Hindlimb muscle (tissue), 1 donor: ENCODE measurements around the gene HSPD1. TPM values are rescaled to one million over a fixed set of nuclear protein-coding genes. Genes with fewer than 3 reads are reported as not detected.

Source experiments
- DNase-seq: peaks from one replicate; pipeline ENCODE4 v3.0.0-alpha.2; 2013
- polyA plus RNA-seq: library from polyadenylated mRNA; unstranded; fragments of 120-200 nt; gene quantifications from one replicate; pipeline ENCODE4 v1.2.1, GENCODE V29; 2013; ENCODE audit not compliant: insufficient read length

The HSPD1 gene
- 221 TPM for polyA plus RNA-seq

- DNase-seq, result peak; percentile 100
These were observed at the start of gene HSPD1, which contains the start of gene HSPE1 for GRCh38 chr2:197499594-197500502. Gene HSPD1, minus strand, starts transcription at chr2:197499840. Its CDS starts 992 bp downstream, at chr2:197498848. Gene HSPE1, plus strand, starts transcription at chr2:197500379. Its CDS starts 58 bp downstream, at chr2:197500437.

- DNase-seq, result no peak
These were observed 48.9 kb upstream of the HSPD1 start for GRCh38 chr2:197548582-197548981.

GRCh38 chr2:197547163-197547900 is 47.7 kb upstream of the HSPD1 start:
- no peak for DNase-seq

GRCh38 chr2:197543206-197543605 is 43.6 kb upstream of the HSPD1 start:
- DNase-seq, result no peak

GRCh38 chr2:197539734-197540133 is 40.1 kb upstream of the HSPD1 start:
- DNase-seq, result no peak

- DNase-seq, result no peak
These were observed 38.8 kb upstream of the HSPD1 start for GRCh38 chr2:197538412-197538811.

GRCh38 chr2:197517150-197517549 is 17.5 kb upstream of the HSPD1 start:
- no peak for DNase-seq

- DNase-seq, result no peak
These were observed 16.7 kb upstream of the HSPD1 start for GRCh38 chr2:197516393-197516761.

GRCh38 chr2:197515739-197516392 is 16.2 kb upstream of the HSPD1 start, which contains the start of gene MOB4:
Gene MOB4, plus strand, starts transcription at chr2:197516066. Its CDS starts 21 bp downstream, at chr2:197516087.
- peak; percentile 96 for DNase-seq

GRCh38 chr2:197515315-197515738 is 15.7 kb upstream of the HSPD1 start:
- DNase-seq, result no peak

- no peak for DNase-seq
These were observed 15.1 kb upstream of the HSPD1 start for GRCh38 chr2:197514754-197515153.

GRCh38 chr2:197513915-197514314 is 14.3 kb upstream of the HSPD1 start:
- DNase-seq, result no peak

GRCh38 chr2:197506658-197507057 is 7.0 kb upstream of the HSPD1 start:
- DNase-seq, result no peak

GRCh38 chr2:197504512-197504911 is 4.9 kb upstream of the HSPD1 start:
- DNase-seq, result no peak

- no peak for DNase-seq
These were observed 4.4 kb upstream of the HSPD1 start for GRCh38 chr2:197504000-197504399.

- no peak for DNase-seq
These were observed 3.0 kb upstream of the HSPD1 start for GRCh38 chr2:197502685-197503084.

GRCh38 chr2:197502201-197502600 is 2.6 kb upstream of the HSPD1 start:
- DNase-seq, result no peak

- no peak for DNase-seq
These were observed 977 bp upstream of the HSPD1 start for GRCh38 chr2:197500503-197501131.

GRCh38 chr2:197498937-197499593 is 575 bp downstream of the HSPD1 start:
- DNase-seq, result peak; percentile 53

GRCh38 chr2:197498235-197498936 is 1.3 kb downstream of the HSPD1 start:
- DNase-seq, result no peak

GRCh38 chr2:197497326-197497725 is 2.3 kb downstream of the HSPD1 start:
- no peak for DNase-seq
